GM19193 (cell line): ENCODE data around the gene CHI3L1.

ENCODE experiments used
- POLR2A ChIP-seq: IDR thresholded peaks from 4 replicates; pipeline ENCODE4 v1.6.1; 2011; ENCODE audit not compliant: insufficient read depth, insufficient read length; ENCODE audit errors: extremely low read depth

The CHI3L1 gene

GRCh38 chr1:203144661-203145060 lies 41.8 kb downstream of the CHI3L1 start:
- TF ChIP-seq POLR2A = no peak

- no peak for TF ChIP-seq POLR2A
Observed at GRCh38 chr1:203143641-203144040, 42.9 kb downstream of the CHI3L1 start.

GRCh38 chr1:203142684-203143408 lies 43.7 kb downstream of the CHI3L1 start:
- no peak for TF ChIP-seq POLR2A

- TF ChIP-seq POLR2A = no peak
Observed at GRCh38 chr1:203142124-203142523, 44.4 kb downstream of the CHI3L1 start.

- TF ChIP-seq POLR2A = no peak
Observed at GRCh38 chr1:203140743-203141520, 45.6 kb downstream of the CHI3L1 start.

- TF ChIP-seq POLR2A = no peak
Observed at GRCh38 chr1:203139976-203140475, 46.5 kb downstream of the CHI3L1 start.

GRCh38 chr1:203138066-203138465 lies 48.4 kb downstream of the CHI3L1 start:
- no peak for TF ChIP-seq POLR2A

- TF ChIP-seq POLR2A = no peak
Observed at GRCh38 chr1:203137324-203137723, 49.2 kb downstream of the CHI3L1 start.

GRCh38 chr1:203136409-203137042 lies 50.0 kb downstream of the CHI3L1 start:
- no peak for TF ChIP-seq POLR2A

- no peak for TF ChIP-seq POLR2A
Observed at GRCh38 chr1:203135636-203136305, 50.7 kb downstream of the CHI3L1 start.

- no peak for TF ChIP-seq POLR2A
Observed at GRCh38 chr1:203133970-203134725, 52.4 kb downstream of the CHI3L1 start.

- no peak for TF ChIP-seq POLR2A
Observed at GRCh38 chr1:203131548-203132200, 54.8 kb downstream of the CHI3L1 start.

- TF ChIP-seq POLR2A = no peak
Observed at GRCh38 chr1:203130358-203130985, 56.0 kb downstream of the CHI3L1 start.
